IPS-11a (cell line): ENCODE data around the gene DRC7.

Source experiments
- H3K4me3 ChIP-seq: one replicate; pipeline ENCODE4 v1.5.1; 2013; ENCODE audit warnings: low read depth, low read length, control low read depth

The DRC7 gene

GRCh38 chr16:57759541-57760356, 65.1 kb downstream of the DRC7 start:
- H3K4me3 ChIP-seq: no peak overlapping the region

DNA sequence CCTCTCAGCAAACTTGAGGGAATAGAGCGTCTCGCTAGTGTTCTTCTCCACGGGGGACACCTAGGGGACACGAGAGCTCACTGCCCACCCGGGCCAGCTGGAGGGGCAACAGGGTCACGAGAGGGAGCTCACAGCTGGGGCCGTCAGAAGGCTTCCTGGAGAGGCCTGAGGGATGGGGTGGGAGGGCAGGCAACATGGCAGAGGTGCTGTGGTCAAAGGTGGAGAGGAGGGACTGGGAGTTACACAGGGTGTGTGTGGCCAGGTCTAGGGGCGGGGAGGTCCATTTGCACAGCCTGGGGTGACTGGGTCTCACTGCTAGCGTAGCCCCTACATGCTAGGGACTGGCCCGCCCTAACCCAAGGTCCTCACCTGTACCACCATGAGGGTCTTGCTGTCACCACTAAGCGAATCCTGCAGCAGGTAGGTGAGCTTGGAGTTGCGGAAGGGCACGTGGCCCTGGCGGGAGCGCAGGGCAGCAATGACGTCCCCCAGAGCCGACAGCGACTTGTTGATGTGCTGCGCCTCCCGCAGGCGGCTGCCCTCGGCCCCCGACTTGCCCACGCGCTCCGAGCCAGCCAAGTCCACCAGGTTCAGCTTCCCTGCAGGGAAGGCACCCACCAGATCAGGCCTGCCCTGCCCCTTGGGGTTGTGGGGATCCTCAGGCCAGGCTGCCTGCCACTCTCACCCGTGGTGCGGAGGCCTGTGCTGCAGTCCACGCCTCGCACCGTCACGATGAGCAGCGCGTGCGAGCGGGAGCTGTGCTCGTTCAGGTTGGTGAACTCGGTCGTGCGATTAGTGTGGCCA, 66.0 kb downstream of the DRC7 start:
- H3K4me3 ChIP-seq: no peak overlapping the region

DNA sequence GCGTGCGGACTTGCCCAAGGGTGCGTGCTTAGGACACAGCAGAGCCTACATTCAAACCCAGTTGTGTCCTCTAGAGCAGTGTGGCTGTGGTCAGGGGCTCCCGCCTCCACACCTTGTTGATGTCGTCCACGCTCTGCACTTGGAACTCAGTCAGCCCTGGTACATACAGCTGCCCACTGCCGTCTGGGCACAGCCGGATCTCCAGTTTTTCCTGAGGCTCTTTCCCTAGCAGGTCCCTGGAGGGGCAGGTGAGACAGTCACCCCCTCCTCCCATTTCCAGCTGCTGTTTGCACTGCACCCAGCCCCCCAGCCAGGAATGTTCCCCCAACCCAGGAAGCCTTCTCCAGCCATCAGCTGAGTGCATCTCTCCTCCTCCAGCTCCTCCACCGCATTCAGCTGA, 66.7 kb downstream of the DRC7 start:
- H3K4me3 ChIP-seq: no peak overlapping the region

GRCh38 chr16:57761957-57762356, 67.4 kb downstream of the DRC7 start:
- H3K4me3 ChIP-seq: no peak overlapping the region

DNA sequence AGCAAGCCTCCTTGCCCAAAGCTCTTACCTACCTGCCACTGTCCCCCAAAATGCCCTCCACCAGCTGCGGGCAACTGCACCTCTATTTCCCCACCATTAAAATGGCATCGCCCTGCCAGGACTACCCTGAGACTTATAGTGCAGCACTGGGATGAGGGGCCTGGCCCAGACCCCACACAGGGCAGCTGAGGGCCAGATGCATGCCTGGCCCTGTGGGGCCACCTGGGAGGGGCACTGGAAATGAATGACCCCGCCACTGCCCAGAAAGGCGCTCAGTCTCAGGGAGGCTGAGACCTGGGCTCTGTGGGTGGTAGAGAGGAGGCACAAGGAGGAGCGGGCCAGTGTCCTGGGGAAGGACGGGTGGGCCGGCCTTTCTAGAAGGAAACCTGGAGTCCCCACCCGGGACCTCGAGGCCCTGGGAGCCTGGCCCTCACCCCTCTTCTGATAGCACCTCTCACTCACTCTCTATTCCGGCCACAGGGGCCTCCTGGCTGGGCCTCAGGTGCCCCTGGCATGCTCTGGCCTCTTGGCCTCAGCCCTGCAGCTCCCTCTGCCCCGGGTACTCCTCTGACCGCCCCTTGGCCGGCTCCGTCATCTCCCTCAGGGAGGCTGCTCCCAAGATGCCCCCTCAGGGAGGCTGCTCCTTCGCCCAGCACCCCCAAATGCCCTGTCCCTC, 67.9 kb downstream of the DRC7 start:
- no peak overlapping the region for H3K4me3 ChIP-seq

GRCh38 chr16:57763285-57764005, 68.8 kb downstream of the DRC7 start:
- H3K4me3 ChIP-seq: no peak overlapping the region

DNA sequence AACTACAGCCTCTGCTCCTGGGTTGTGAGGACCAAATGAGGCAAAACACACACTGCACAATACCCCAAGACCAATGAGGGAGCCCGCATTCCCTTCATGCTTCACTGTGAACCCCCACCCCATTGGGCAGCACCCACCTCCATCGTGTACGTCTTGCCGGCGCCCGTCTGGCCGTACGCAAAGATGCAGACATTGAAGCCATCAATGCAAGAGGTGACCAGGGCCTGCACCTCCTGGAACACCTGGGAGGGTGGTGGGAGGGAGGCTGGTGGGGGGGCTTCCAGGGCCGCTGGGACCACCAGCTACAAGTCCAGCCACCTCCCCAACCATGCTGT, 69.4 kb downstream of the DRC7 start:
- no peak overlapping the region for H3K4me3 ChIP-seq

DNA sequence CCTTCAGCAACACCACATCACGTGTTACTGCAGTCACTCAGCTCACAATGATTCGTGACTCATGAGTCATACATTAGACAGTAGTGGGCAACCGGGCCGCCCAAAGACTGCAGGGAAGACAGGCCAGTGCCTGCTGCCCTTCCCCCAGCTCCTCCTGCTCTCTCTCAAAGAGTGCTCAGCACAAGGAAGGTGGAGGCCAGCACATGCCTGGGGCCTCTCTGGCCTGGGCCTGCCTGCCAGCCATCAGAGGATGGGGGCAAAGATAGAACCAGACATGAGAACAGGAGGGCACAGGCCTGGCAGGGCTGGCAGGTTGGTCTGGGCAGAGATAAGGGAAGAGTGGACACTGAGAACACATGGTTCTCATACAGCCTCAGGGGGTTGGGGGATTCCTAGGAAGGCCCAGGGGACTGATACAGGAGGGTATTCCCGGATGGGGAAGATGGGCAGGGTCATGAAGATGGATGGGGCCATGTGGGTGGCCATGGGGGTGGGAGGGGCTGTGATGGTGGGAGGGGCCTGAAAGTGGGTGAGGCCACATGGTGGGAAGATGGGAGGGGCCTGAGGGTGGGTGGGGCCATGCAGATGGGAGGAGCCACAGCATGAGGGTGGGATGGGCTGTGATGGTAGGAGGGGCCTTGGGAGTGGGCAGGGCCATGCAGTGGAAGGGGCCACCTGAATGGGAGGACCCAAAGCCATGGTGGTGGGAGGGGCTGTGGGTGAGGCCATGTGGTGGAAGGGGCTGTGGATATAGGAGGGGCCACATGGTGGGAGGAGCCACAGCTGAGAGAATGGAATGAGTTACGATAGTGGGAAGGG, 69.9 kb downstream of the DRC7 start:
- H3K4me3 ChIP-seq: no peak overlapping the region

DNA sequence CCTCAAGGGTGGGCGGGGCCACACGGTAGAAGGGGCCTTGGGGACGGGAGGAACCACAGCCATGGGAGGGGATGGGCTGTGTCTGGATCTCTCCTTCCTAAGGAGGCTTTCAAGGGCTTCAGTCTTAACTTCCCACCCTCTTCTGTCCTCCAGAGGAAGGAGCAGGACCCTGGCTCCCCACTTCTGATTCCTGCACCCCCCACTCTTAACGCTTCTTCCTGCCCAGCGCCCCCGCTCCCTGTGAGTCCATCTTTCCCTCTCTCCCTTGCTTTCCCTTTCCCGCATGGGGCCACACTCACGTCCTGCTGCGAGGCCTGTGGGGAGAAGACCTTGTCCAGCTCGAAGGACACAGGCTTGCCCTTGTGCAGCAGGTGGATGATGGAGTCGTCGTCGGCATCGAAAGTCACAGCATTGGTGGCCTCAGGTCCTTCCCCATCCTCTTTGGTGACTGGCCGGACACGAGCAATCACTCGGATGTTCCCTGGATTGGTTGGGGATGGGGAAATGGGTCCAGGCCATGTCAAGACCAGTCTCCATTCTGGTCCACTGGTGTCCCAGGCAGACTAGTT, 70.6 kb downstream of the DRC7 start:
- no peak overlapping the region for H3K4me3 ChIP-seq

DNA sequence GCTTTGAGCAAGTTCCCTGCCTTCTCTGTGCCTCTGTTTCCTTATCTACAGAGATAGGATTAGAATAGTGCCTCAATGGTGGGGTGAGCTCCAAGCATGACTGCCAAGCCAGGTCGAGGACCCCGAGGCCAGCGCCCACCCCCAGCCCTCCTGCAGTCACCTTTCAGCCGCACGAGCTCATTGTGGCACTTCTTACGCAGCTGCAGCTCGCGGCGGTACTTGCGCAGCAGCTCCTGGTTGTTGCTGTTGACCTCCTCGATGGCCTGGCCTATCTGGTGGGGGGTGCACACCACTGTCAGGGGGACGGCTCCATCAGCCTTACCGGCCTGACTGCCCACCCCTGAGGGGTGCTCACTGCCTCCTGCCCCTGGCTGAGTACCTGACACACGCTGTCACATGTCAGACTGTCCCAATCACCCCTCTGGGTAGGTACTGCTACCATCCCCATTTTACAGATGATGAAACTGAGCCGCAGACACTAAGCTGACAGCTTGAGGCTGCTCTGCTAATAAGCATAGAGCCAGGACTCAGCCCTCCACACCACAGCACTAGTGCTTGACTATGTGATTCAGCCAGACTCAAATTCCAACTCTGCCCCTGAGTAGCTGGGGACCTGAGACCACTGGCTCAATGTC, 72.2 kb downstream of the DRC7 start:
- no peak overlapping the region for H3K4me3 ChIP-seq

GRCh38 chr16:57769541-57770145, 75.0 kb downstream of the DRC7 start:
- no peak overlapping the region for H3K4me3 ChIP-seq

GRCh38 chr16:57770361-57770760, 75.8 kb downstream of the DRC7 start:
- H3K4me3 ChIP-seq: no peak overlapping the region

DNA sequence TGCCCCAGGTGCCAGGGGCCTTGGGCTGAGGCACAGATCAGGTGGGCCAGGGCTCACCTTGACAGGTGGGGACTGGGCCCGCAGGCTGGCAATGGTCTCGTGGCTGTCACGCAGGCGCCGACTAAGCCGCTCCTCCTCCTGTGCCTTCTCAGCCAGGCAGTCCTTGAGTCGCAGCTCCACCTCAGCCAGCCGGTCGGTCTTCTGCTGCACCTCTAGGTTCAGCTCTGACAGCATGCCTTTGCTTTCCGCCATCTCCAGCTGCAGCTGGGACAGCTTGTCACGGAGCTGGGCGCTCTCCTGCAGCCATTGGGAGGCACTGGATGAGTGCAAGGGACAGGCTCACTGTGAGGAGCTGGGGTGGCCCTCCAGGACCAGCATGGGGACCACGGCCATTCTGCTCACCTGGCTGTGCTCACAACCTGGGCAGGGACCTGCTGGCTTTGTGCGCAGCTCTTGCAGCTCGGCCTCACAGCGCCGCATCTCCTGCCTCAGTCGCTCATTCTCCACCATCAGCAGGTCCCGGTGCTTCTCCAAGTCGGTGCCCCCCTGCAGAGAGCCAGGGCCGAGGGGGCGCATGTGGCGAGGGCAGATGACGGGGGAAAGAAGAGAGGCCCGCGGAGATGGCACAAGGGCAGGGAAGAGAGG, 76.7 kb downstream of the DRC7 start:
- no peak overlapping the region for H3K4me3 ChIP-seq

GRCh38 chr16:57773019-57773418, 78.4 kb downstream of the DRC7 start:
- H3K4me3 ChIP-seq: no peak overlapping the region

GRCh38 chr16:57773655-57774295, 79.2 kb downstream of the DRC7 start:
- no peak overlapping the region for H3K4me3 ChIP-seq

- H3K4me3 ChIP-seq: no peak overlapping the region
Observed at GRCh38 chr16:57774705-57775285, 80.2 kb downstream of the DRC7 start.

GRCh38 chr16:57775661-57776469, 81.3 kb downstream of the DRC7 start:
- H3K4me3 ChIP-seq: no peak overlapping the region
